AG09309 (cell line): ENCODE data around the gene TRANK1.

Source experiments
- DNase-seq: peaks from one replicate; pipeline ENCODE4 v3.0.0-alpha.2; 2010; ENCODE audit warnings: low read depth
- H3K4me3 ChIP-seq: 2 replicates; pipeline ENCODE4 v1.5.1; 2011; ENCODE audit warnings: mild to moderate bottlenecking, low read depth, low read length, moderate library complexity; ENCODE audit not compliant: control insufficient read depth
- TF ChIP-seq, protein P1 (sequence below): IDR thresholded peaks from 2 replicates; pipeline ENCODE4 v1.5.1; 2011; ENCODE audit warnings: mild to moderate bottlenecking, low read depth, low read length, inconsistent platforms; ENCODE audit not compliant: insufficient read depth, control insufficient read depth; ENCODE audit errors: missing control alignments

TRANK1 gene

DNA sequence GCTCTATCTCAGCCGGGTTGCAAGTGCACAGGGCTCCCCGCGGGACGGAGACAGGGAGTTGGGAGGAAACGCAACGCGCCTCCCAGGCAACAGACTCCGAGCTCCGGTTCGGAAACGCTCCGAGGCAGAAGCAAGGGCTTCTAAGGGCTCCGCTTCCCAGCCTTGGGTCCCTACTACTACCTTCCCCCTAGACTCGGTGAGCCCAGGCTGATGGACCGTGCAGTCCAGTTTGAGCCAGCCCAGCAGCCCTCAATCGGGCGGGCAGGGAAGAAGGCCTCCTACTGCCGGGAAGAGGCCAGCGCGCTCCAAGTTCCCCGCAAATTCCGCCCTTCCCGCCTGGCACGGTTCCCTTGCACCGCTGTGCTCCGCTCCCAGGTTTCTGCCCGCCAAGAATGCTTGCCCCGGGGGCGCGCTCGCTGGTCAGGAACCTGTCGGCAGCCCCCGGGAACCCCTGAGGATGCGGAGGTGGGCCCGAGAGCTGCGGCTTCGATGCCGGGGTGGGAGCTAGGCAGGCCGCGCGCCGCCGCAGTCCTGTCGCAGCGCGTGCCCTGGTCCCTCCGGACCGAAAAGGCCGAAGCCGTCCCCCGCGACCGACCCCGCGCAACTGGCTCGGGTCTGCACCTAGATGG is 728 bp downstream of the TRANK1 start:
- TF ChIP-seq, protein P1, sequence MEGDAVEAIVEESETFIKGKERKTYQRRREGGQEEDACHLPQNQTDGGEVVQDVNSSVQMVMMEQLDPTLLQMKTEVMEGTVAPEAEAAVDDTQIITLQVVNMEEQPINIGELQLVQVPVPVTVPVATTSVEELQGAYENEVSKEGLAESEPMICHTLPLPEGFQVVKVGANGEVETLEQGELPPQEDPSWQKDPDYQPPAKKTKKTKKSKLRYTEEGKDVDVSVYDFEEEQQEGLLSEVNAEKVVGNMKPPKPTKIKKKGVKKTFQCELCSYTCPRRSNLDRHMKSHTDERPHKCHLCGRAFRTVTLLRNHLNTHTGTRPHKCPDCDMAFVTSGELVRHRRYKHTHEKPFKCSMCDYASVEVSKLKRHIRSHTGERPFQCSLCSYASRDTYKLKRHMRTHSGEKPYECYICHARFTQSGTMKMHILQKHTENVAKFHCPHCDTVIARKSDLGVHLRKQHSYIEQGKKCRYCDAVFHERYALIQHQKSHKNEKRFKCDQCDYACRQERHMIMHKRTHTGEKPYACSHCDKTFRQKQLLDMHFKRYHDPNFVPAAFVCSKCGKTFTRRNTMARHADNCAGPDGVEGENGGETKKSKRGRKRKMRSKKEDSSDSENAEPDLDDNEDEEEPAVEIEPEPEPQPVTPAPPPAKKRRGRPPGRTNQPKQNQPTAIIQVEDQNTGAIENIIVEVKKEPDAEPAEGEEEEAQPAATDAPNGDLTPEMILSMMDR: peak; percentile 12
- no peak for DNase-seq
- H3K4me3 ChIP-seq: peak overlapping the region; percentile 62

DNA sequence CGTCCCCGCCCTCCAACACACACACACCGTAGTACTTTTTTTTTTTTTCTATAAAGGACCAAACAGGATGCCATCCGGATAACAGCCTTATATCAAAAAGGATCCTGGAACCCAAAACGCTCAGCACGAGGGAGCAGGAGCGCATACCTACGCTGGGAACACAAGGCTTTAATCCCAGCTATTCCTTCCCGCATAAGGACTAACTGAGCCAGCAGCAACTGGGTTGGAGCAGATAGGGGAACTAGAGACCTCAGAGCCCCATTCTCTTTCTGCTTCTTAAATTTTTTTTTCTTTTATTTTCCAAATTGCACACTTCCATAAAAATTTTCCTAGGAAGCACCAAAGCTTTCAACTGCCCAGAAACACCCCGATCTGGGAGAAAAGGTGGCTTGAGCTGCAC is 1.3 kb downstream of the TRANK1 start:
- TF ChIP-seq, protein P1: no peak
- no peak for DNase-seq
- peak overlapping the region; percentile 62 for H3K4me3 ChIP-seq

DNA sequence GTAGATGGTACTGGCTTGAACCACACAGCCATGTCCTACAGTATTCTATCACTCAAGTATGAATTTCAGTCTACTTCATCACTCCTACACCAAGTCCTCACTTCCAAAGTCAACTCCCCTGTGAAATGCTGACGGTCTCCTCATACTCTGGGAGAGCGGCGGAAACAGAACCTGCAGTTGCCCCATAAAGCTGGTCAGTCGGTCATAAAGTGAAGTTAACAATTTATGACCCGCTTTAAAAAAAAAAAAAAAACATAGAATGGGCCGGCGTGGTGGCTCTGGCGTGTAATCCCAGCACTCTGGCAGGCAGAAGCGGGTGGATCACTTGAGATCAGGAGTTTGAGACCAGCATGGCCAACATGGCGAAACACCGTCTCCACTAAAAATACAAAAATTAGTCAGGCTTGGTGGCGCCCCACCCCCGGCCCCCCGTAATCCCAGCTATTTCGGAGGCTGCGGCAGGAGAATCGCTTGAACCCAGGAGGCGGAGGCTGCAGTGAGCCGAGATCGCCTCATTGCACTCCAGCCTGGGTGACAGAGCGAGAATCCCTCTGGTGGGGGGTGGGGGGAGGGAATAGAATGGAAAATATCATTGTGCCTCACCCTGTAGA is 2.1 kb downstream of the TRANK1 start:
- TF ChIP-seq, protein P1: no peak
- no peak overlapping the region for H3K4me3 ChIP-seq
- DNase-seq: no peak

DNA sequence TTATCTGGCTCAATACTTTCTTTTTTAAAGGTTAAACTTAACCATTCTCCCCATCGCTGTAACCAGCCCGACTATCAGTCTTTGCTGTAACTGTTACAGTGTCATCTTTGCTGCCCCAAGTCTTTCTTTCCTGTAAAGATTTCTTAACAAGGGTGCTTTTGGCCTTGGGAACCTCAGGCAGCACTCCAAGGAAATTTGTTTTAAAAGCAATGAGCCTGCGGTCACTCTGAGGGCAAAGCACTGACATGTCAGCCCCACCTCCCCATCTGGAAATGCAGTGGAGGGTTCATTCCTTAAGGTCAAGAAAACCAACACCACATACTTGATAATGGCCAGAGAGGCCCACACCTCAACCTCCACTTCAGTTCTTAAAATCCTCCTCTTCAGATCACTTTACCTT is 3.2 kb downstream of the TRANK1 start:
- TF ChIP-seq, protein P1: no peak
- no peak overlapping the region for H3K4me3 ChIP-seq
- DNase-seq: no peak

DNA sequence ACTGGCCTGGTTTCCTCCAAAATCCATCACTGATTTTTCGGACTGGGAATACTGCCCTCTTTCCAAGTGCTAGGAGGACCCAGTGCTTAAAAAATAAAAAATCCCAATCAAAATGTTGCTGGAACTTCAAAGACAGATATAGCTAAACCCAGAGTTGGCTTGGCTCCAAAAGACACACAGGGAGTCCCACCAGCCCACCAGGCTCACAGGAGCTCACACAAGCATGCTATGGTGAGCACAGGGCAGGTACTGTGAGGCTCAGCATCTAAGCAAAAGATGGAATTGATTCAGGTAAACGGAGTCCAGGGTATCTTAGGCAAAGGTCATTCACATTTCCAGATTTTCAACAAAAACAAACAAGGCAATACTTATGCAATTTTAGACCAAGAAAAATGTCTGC is 3.7 kb downstream of the TRANK1 start:
- DNase-seq: no peak
- TF ChIP-seq, protein P1: no peak
- no peak overlapping the region for H3K4me3 ChIP-seq

DNA sequence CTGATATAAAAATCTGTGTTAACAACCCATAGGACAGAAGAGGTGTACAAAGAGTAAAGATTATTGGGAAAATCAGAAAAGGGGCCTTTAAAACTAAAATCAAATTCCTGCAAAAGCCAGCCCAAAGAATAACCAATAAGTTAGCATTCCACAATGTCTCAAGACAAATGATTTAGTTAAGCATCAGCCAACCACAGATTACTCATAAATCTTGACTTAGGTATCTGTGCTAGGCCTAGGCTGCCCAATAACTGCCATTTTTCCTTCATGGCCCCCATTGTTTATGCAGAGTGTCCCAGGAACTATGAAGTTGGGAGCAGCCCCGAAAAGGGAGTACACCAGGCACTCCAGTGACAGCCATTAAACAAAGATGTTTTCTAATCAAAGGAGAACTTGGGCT is 7.4 kb downstream of the TRANK1 start:
- DNase-seq: no peak
- TF ChIP-seq, protein P1: no peak

More for the DNA sequence above, 7.4 kb downstream of the TRANK1 start:
- no peak overlapping the region for H3K4me3 ChIP-seq
